K562 (cell line): ENCODE measurements around the gene AHI1. TPM values are rescaled to one million over a fixed set of nuclear protein-coding genes. Genes with fewer than 3 reads are reported as not detected.

Experiments used
- ADNP ChIP-seq: fragments of 200-800 bp; sonication (Bioruptor generic); IDR thresholded peaks from 2 replicates; pipeline ENCODE4 v1.6.1; 2016; ENCODE audit warnings: missing genetic modification characterization, missing compliant biosample characterization
- CHD1 ChIP-seq: fragments of 200-600 bp; sonication (generic); IDR thresholded peaks from one replicate; pipeline ENCODE4 v1.6.1; 2012; ENCODE audit warnings: mild to moderate bottlenecking, moderate library complexity, low read length, inconsistent platforms
- CREB1 ChIP-seq, 2 experiments: sonication (generic) in 1 of 2; formaldehyde crosslinking in 1 of 2; IDR thresholded peaks; 2 replicates each; pipeline versions ENCODE4 v1.6.1 to v1.8.0; 2012 to 2022; ENCODE audit warnings: inconsistent platforms in 1 of 2, mild to moderate bottlenecking in 1 of 2, missing genetic modification reagents in 1 of 2, moderate library complexity in 1 of 2
- EHMT2 ChIP-seq: fragments of 450-650 bp; IDR thresholded peaks from 2 replicates; pipeline ENCODE4 v1.6.1; 2018; ENCODE audit warnings: antibody characterized with exemption
- FOS ChIP-seq: IDR thresholded peaks from 3 replicates; pipeline ENCODE4 v1.6.1; 2011; ENCODE audit not compliant: insufficient read length; ENCODE audit errors: extremely low read depth
- GTF2F1 ChIP-seq: IDR thresholded peaks from 2 replicates; pipeline ENCODE4 v1.6.1; 2011; ENCODE audit warnings: low read depth, low read length, improper control_type of control experiment
- IRF2 ChIP-seq: sonication (generic); formaldehyde crosslinking; IDR thresholded peaks from 2 replicates; pipeline ENCODE4 v1.8.1; 2022; ENCODE audit warnings: mild to moderate bottlenecking, missing genetic modification reagents
- IRF9 ChIP-seq: fragments of 450-650 bp; IDR thresholded peaks from 2 replicates; pipeline ENCODE4 v1.6.1; 2016; ENCODE audit warnings: missing biosample characterization, missing genetic modification characterization
- KLF16 ChIP-seq: IDR thresholded peaks from 2 replicates; pipeline ENCODE4 v1.6.1; 2016; ENCODE audit warnings: antibody characterized with exemption
- MED1 ChIP-seq: sonication (generic); formaldehyde crosslinking; IDR thresholded peaks from 2 replicates; pipeline ENCODE4 v1.8.1; 2023; ENCODE audit warnings: missing genetic modification reagents, borderline replicate concordance
- MYC ChIP-seq, 2 experiments: fragments of 250-450 bp in 1 of 2; sonication (Bioruptor Pico) in 1 of 2; IDR thresholded peaks; 2 replicates each; pipeline versions ENCODE4 v1.5.1 to v1.6.1; 2012 to 2021; ENCODE audit warnings: low read depth in 2 of 2, borderline replicate concordance in 1 of 2, improper control_type of control experiment in 1 of 2, low read length in 1 of 2, mild to moderate bottlenecking in 1 of 2, moderate library complexity in 1 of 2
- PKNOX1 ChIP-seq: fragments of 450-650 bp; IDR thresholded peaks from 2 replicates; pipeline ENCODE4 v1.6.1; 2016
- POLR2A ChIP-seq: fragments of 450-650 bp; conservative IDR thresholded peaks from 2 replicates; pipeline ENCODE4 v1.6.1; 2016
- POLR2AphosphoS5 ChIP-seq: IDR thresholded peaks from 2 replicates; pipeline ENCODE4 v1.6.1; 2011; ENCODE audit warnings: mild to moderate bottlenecking, low read depth, low read length, moderate library complexity; ENCODE audit not compliant: control insufficient read depth, insufficient read depth
- RNF2 ChIP-seq: sonication (generic); IDR thresholded peaks from 2 replicates; pipeline ENCODE4 v1.6.1; 2016
- SIN3B ChIP-seq: fragments of 450-650 bp; IDR thresholded peaks from 2 replicates; pipeline ENCODE4 v1.6.1; 2017; ENCODE audit warnings: low read depth, mild to moderate bottlenecking, moderate library complexity
- SMARCE1 ChIP-seq: fragments of 450-650 bp; IDR thresholded peaks from 2 replicates; pipeline ENCODE4 v1.7.1; 2016; ENCODE audit warnings: mild to moderate bottlenecking
- ZNF311 ChIP-seq: fragments of 250-450 bp; sonication (Bioruptor Pico); IDR thresholded peaks from 2 replicates; pipeline ENCODE4 v1.4.0; 2020; ENCODE audit warnings: mild to moderate bottlenecking, moderate library complexity
- ZNF561 ChIP-seq: fragments of 450-650 bp; formaldehyde crosslinking; conservative IDR thresholded peaks from 2 replicates; pipeline ENCODE4 v1.4.0; 2020; ENCODE audit warnings: mild to moderate bottlenecking, moderate library complexity
- ZNF764 ChIP-seq: fragments of 250-450 bp; sonication (Bioruptor Pico); IDR thresholded peaks from 2 replicates; pipeline ENCODE4 v1.4.0; 2020; ENCODE audit warnings: low read depth, mild to moderate bottlenecking, moderate library complexity
- ZZZ3 ChIP-seq: fragments of 450-650 bp; IDR thresholded peaks from 2 replicates; pipeline ENCODE4 v1.6.1; 2016; ENCODE audit warnings: antibody characterized with exemption, mild to moderate bottlenecking, moderate library complexity
- polyA plus RNA-seq, 8 experiments: library from polyadenylated mRNA; depleted of rRNA in 4 of 8; stranded (reverse) in 5 of 8; unstranded in 3 of 8; fragments of >200 nt; fragmentation: Nextera tagmentation in 2 of 8; fragmentation: Illumina TruSeq in 1 of 8; extraction: Ambion mirVana in 2 of 8; extraction: Trizol in 1 of 8; gene quantifications; 2 replicates each; pipeline versions ENCODE4 v1.2.1 to v1.2.3, GENCODE V29; 2011 to 2014; ENCODE audit warnings: inconsistent platforms in 1 of 8, missing spikeins in 1 of 8
- total RNA-seq, 7 experiments: library from RNA; depleted of rRNA in 6 of 7; stranded (reverse); fragments of >200 nt in 6 of 7; fragmentation: Illumina TruSeq in 2 of 7; extraction: Trizol in 2 of 7; gene quantifications; 2 replicates each; pipeline versions ENCODE4 v1.2.1 to v1.2.3, GENCODE V29; 2011 to 2021; ENCODE audit warnings: low replicate concordance in 1 of 7
- TF ChIP-seq, protein P1 (sequence below), 2 experiments: fragments of 450-650 bp; conservative IDR thresholded peaks; 2 replicates each; pipeline ENCODE4 v1.6.1; 2017; ENCODE audit warnings: mild to moderate bottlenecking in 2 of 2, moderate library complexity in 2 of 2
- TF ChIP-seq, protein P2 (sequence below): sonication (generic); IDR thresholded peaks from 2 replicates; pipeline ENCODE4 v1.6.1; 2016
- TF ChIP-seq, protein P3 (sequence below), 2 experiments: IDR thresholded peaks; 2 replicates each; pipeline ENCODE4 v1.6.1; 2011; ENCODE audit warnings: borderline replicate concordance in 1 of 2, control low read depth in 1 of 2, low read depth in 1 of 2, low read length in 1 of 2, mild to moderate bottlenecking in 1 of 2, mixed read lengths in 1 of 2, moderate library complexity in 1 of 2; ENCODE audit not compliant: insufficient read depth in 1 of 2, insufficient read length in 1 of 2, poor library complexity in 1 of 2, severe bottlenecking in 1 of 2; ENCODE audit errors: extremely low read depth in 1 of 2

The AHI1 gene
- total and polyA plus RNA-seq, 9 of the 15 experiments (the other 6 are each of a cell fraction or from before 2014, with no cell fraction given): 24.7 to 54.9 (median 32.2) TPM

- TF ChIP-seq IRF2 (CRISPR knock-in tag) (no peak), CHD1 (peak; percentile 98), KLF16 (no peak), GTF2F1 (0 out of 2 replicates have a peak, but pooled peaks have one; percentile 71), CREB1 (IDR thresholded peaks at IDR 0.05) (no peak), CREB1 (CRISPR knock-in tag; IDR thresholded peaks at IDR 0.05) (no peak), MYC (IDR thresholded peaks at IDR 0.05; ENCODE audit: low read depth, low read length) (peak; percentile 39), MYC (CRISPR knock-in tag; IDR thresholded peaks at IDR 0.05; ENCODE audit: borderline replicate concordance, low read depth) (no peak), POLR2A (peak; percentile 75), POLR2AphosphoS5 (peak; percentile 86), PKNOX1 (no peak), ZZZ3 (no peak), ZNF561 (CRISPR knock-in tag) (no peak), ZNF311 (CRISPR knock-in tag) (no peak), FOS (peak; percentile 27), IRF9 (tag) (no peak), SMARCE1 (peak; percentile 48; the same call in 1 of the 2 replicates), MED1 (CRISPR knock-in tag) (no peak), ZNF764 (CRISPR knock-in tag) (no peak), SIN3B (no peak), RNF2 (no peak), ADNP (tag) (no peak), EHMT2 (peak; percentile 55; the same call in 1 of the 2 replicates)
- TF ChIP-seq, protein P1, sequence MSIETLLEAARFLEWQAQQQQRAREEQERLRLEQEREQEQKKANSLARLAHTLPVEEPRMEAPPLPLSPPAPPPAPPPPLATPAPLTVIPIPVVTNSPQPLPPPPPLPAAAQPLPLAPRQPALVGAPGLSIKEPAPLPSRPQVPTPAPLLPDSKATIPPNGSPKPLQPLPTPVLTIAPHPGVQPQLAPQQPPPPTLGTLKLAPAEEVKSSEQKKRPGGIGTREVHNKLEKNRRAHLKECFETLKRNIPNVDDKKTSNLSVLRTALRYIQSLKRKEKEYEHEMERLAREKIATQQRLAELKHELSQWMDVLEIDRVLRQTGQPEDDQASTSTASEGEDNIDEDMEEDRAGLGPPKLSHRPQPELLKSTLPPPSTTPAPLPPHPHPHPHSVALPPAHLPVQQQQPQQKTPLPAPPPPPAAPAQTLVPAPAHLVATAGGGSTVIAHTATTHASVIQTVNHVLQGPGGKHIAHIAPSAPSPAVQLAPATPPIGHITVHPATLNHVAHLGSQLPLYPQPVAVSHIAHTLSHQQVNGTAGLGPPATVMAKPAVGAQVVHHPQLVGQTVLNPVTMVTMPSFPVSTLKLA (conservative IDR thresholded peaks at IDR 0.05): no peak; a peak in 1 of 4 replicates
- TF ChIP-seq, protein P2, sequence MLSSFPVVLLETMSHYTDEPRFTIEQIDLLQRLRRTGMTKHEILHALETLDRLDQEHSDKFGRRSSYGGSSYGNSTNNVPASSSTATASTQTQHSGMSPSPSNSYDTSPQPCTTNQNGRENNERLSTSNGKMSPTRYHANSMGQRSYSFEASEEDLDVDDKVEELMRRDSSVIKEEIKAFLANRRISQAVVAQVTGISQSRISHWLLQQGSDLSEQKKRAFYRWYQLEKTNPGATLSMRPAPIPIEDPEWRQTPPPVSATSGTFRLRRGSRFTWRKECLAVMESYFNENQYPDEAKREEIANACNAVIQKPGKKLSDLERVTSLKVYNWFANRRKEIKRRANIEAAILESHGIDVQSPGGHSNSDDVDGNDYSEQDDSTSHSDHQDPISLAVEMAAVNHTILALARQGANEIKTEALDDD: peak; percentile 74
- TF ChIP-seq, protein P3, sequence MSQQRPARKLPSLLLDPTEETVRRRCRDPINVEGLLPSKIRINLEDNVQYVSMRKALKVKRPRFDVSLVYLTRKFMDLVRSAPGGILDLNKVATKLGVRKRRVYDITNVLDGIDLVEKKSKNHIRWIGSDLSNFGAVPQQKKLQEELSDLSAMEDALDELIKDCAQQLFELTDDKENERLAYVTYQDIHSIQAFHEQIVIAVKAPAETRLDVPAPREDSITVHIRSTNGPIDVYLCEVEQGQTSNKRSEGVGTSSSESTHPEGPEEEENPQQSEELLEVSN (IDR thresholded peaks at IDR 0.05; ENCODE audit: borderline replicate concordance in 1 of 2, extremely low read depth in 1 of 2, insufficient read depth in 1 of 2, insufficient read length in 1 of 2, low read depth in 1 of 2, low read length in 1 of 2, poor library complexity in 1 of 2, severe bottlenecking in 1 of 2): peak in 1 of 2 experiments; percentile 29
Measured at GRCh38 chr6:135498185-135498841, 773 bp upstream of the AHI1 start (continued).
